Testis (tissue), 2 donors: ENCODE measurements around the gene NR2F2.

ENCODE experiments used
- CTCF ChIP-seq, 3 experiments: fragments of 450-650 bp in 2 of 3; fragments of 200-600 bp in 1 of 3; sonication (generic) in 1 of 3; IDR thresholded peaks; one replicate each; pipeline ENCODE4 v1.5.1; 2016 to 2019; ENCODE audit warnings: antibody characterized with exemption in 3 of 3, mild to moderate bottlenecking in 2 of 3, moderate library complexity in 1 of 3
- POLR2A ChIP-seq: fragments of 450-650 bp; IDR thresholded peaks from one replicate; pipeline ENCODE4 v1.6.1; 2017; ENCODE audit warnings: antibody characterized with exemption, mild to moderate bottlenecking, moderate library complexity

- TF ChIP-seq CTCF (IDR thresholded peaks at IDR 0.05) (no peak), POLR2A (no peak)
Observed at GRCh38 chr15:96353416-96353929, 23.0 kb downstream of the NR2F2 start.
